ENCODE results near the gene SLC9A3.
"Not testable (repeated sequence)": the region's sequence is repeated elsewhere in the genome, so short reads cannot be mapped to it uniquely, and the experiment has no call there.

The SLC9A3 gene

GRCh38 chr5:489689-490080, 34.6 kb downstream of the SLC9A3 start:
- no peak for DNase-seq (ENCODE audit: low read depth in 2 of 2)

- no peak for DNase-seq (ENCODE audit: low read depth in 2 of 2)
These were observed 35.2 kb downstream of the SLC9A3 start for GRCh38 chr5:488744-489688.

- no peak for DNase-seq (ENCODE audit: low read depth in 2 of 2)
These were observed 36.0 kb downstream of the SLC9A3 start for GRCh38 chr5:488241-488640.

- not testable (repeated sequence) for DNase-seq (ENCODE audit: low read depth in 2 of 2)
These were observed 37.7 kb downstream of the SLC9A3 start for GRCh38 chr5:486597-486996.

- DNase-seq (ENCODE audit: low read depth in 2 of 2) = no peak
These were observed 38.2 kb downstream of the SLC9A3 start for GRCh38 chr5:485946-486491.

GRCh38 chr5:485113-485945, 38.9 kb downstream of the SLC9A3 start:
- DNase-seq (ENCODE audit: low read depth in 2 of 2) = no peak

- no peak for DNase-seq (ENCODE audit: low read depth in 2 of 2)
These were observed 39.7 kb downstream of the SLC9A3 start for GRCh38 chr5:484556-484955.

GRCh38 chr5:483434-484140, 40.7 kb downstream of the SLC9A3 start:
- no peak for DNase-seq (ENCODE audit: low read depth in 2 of 2)

GRCh38 chr5:483011-483410, 41.2 kb downstream of the SLC9A3 start:
- DNase-seq (ENCODE audit: low read depth in 2 of 2) = no peak

- DNase-seq (ENCODE audit: low read depth in 2 of 2) = no peak
These were observed 41.7 kb downstream of the SLC9A3 start for GRCh38 chr5:482506-482905.

GRCh38 chr5:482021-482420, 42.2 kb downstream of the SLC9A3 start:
- DNase-seq (ENCODE audit: low read depth in 2 of 2) = no peak

GRCh38 chr5:481347-481746, 42.9 kb downstream of the SLC9A3 start:
- DNase-seq (ENCODE audit: low read depth in 2 of 2) = no peak

- DNase-seq (ENCODE audit: low read depth in 2 of 2) = no peak
These were observed 44.5 kb downstream of the SLC9A3 start for GRCh38 chr5:479566-480319.

GRCh38 chr5:478982-479535, 45.2 kb downstream of the SLC9A3 start:
- no peak for DNase-seq (ENCODE audit: low read depth in 2 of 2)

- DNase-seq (ENCODE audit: low read depth in 2 of 2) = no peak
These were observed 45.8 kb downstream of the SLC9A3 start for GRCh38 chr5:478369-478981.

- DNase-seq (ENCODE audit: low read depth in 2 of 2) = no peak
These were observed 46.4 kb downstream of the SLC9A3 start for GRCh38 chr5:477871-478270.

GRCh38 chr5:477247-477646, 47.0 kb downstream of the SLC9A3 start:
- DNase-seq (ENCODE audit: low read depth in 2 of 2) = no peak

- DNase-seq (ENCODE audit: low read depth in 2 of 2) = no peak
These were observed 47.5 kb downstream of the SLC9A3 start for GRCh38 chr5:476814-477175.

- no peak for DNase-seq (ENCODE audit: low read depth in 2 of 2)
These were observed 48.0 kb downstream of the SLC9A3 start for GRCh38 chr5:476102-476813.

GRCh38 chr5:475704-476101, 48.5 kb downstream of the SLC9A3 start:
- no peak for DNase-seq (ENCODE audit: low read depth in 2 of 2)
